Uterus (tissue), 2 donors: Measurements from ENCODE around the gene SLC17A9.

ENCODE experiments used
- CTCF ChIP-seq, 4 experiments: fragments of 200-600 bp in 2 of 4; fragments of 450-650 bp in 2 of 4; sonication (generic) in 2 of 4; IDR thresholded peaks; one replicate each; pipeline ENCODE4 v1.5.1; 2016 to 2019; ENCODE audit warnings: antibody characterized with exemption in 4 of 4, mild to moderate bottlenecking in 2 of 4, moderate library complexity in 1 of 4
- POLR2A ChIP-seq, 2 donors: fragments of 450-650 bp; IDR thresholded peaks; one replicate each; pipeline ENCODE4 v1.6.1; 2016; ENCODE audit warnings: antibody characterized with exemption in 2 of 2, mild to moderate bottlenecking in 1 of 2, moderate library complexity in 1 of 2

- no peak for TF ChIP-seq CTCF (IDR thresholded peaks at IDR 0.05)
- no peak for TF ChIP-seq POLR2A (IDR thresholded peaks at IDR 0.05)
Measured at GRCh38 chr20:62961310-62961783, 8.8 kb downstream of the SLC17A9 start.
